HepG2 (cell line): Measurements from ENCODE around the gene ABL2. TPM values are rescaled to one million over a fixed set of nuclear protein-coding genes. Genes with fewer than 3 reads are reported as not detected.

ENCODE experiments used
- CEBPB ChIP-seq: IDR thresholded peaks from 2 replicates; pipeline ENCODE4 v1.6.1; 2011; ENCODE audit warnings: low read depth, low read length, improper control_type of control experiment, borderline replicate concordance
- ESRRA ChIP-seq: sonication (generic); formaldehyde crosslinking; IDR thresholded peaks from 2 replicates; pipeline ENCODE4 v1.5.1; 2020; ENCODE audit warnings: mild to moderate bottlenecking, low read depth, missing genetic modification reagents
- FOXO1 ChIP-seq: sonication (generic); formaldehyde crosslinking; IDR thresholded peaks from 2 replicates; pipeline ENCODE4 v1.4.0; 2020; ENCODE audit warnings: missing genetic modification reagents
- KLF11 ChIP-seq: IDR thresholded peaks from 2 replicates; pipeline ENCODE4 v1.6.1; 2016; ENCODE audit warnings: missing compliant biosample characterization
- MAFG ChIP-seq: sonication (generic); formaldehyde crosslinking; IDR thresholded peaks from 2 replicates; pipeline ENCODE4 v1.5.1; 2020; ENCODE audit warnings: mild to moderate bottlenecking, missing genetic modification reagents
- PRMT3 ChIP-seq: sonication (generic); formaldehyde crosslinking; IDR thresholded peaks from 2 replicates; pipeline ENCODE4 v1.8.1; 2022; ENCODE audit warnings: low read depth, mild to moderate bottlenecking, moderate library complexity, missing genetic modification reagents, borderline replicate concordance
- RARG ChIP-seq: sonication (generic); formaldehyde crosslinking; IDR thresholded peaks from 2 replicates; pipeline ENCODE4 v1.4.0; 2020; ENCODE audit warnings: low read depth, mild to moderate bottlenecking, missing genetic modification reagents
- SOX5 ChIP-seq: IDR thresholded peaks from 2 replicates; pipeline ENCODE4 v1.6.1; 2016; ENCODE audit warnings: borderline replicate concordance
- SP5 ChIP-seq: IDR thresholded peaks from 2 replicates; pipeline ENCODE4 v1.6.1; 2016; ENCODE audit warnings: low read depth, borderline replicate concordance
- ZNF12 ChIP-seq: sonication (generic); formaldehyde crosslinking; IDR thresholded peaks from 2 replicates; pipeline ENCODE4 v1.5.0; 2020; ENCODE audit warnings: missing genetic modification reagents
- ZNF160 ChIP-seq: sonication (generic); formaldehyde crosslinking; IDR thresholded peaks from 2 replicates; pipeline ENCODE4 v1.8.0; 2022; ENCODE audit warnings: mild to moderate bottlenecking, inconsistent platforms, missing genetic modification reagents
- ZNF274 ChIP-seq: sonication (generic); formaldehyde crosslinking; IDR thresholded peaks from 2 replicates; pipeline ENCODE4 v1.5.1; 2020; ENCODE audit warnings: mild to moderate bottlenecking, missing genetic modification reagents
- ZNF510 ChIP-seq: sonication (generic); formaldehyde crosslinking; IDR thresholded peaks from 2 replicates; pipeline ENCODE4 v1.4.0; 2020; ENCODE audit warnings: low read depth, mild to moderate bottlenecking, missing genetic modification reagents
- ZNF644 ChIP-seq: IDR thresholded peaks from 2 replicates; pipeline ENCODE4 v1.6.1; 2016; ENCODE audit warnings: low read depth
- ZNF646 ChIP-seq: sonication (generic); formaldehyde crosslinking; IDR thresholded peaks from 2 replicates; pipeline ENCODE4 v1.9.0; 2021; ENCODE audit warnings: mild to moderate bottlenecking, missing genetic modification reagents
- ZNF768 ChIP-seq: sonication (generic); formaldehyde crosslinking; IDR thresholded peaks from 2 replicates; pipeline ENCODE4 v1.4.0; 2020; ENCODE audit warnings: missing genetic modification reagents
- ZNF781 ChIP-seq: sonication (generic); formaldehyde crosslinking; IDR thresholded peaks from 2 replicates; pipeline ENCODE4 v1.5.1; 2020; ENCODE audit warnings: borderline replicate concordance, mild to moderate bottlenecking, missing genetic modification reagents; ENCODE audit errors: not compliant biosample characterization
- polyA plus RNA-seq, 8 experiments: library from polyadenylated mRNA; depleted of rRNA in 3 of 8; stranded (reverse) in 7 of 8; unstranded in 1 of 8; fragments of >200 nt; fragmentation: Illumina TruSeq in 4 of 8; extraction: Trizol in 4 of 8; gene quantifications; 2 replicates each; pipeline versions ENCODE4 v1.2.1 to v1.2.3, GENCODE V29; 2011 to 2016; ENCODE audit warnings: low read depth in 4 of 8, missing spikeins in 1 of 8, mixed read lengths in 1 of 8; ENCODE audit not compliant: insufficient read depth in 1 of 8
- total RNA-seq, 5 experiments: library from RNA; depleted of rRNA; stranded (reverse); fragments of >200 nt; fragmentation: Illumina TruSeq; extraction: Trizol; gene quantifications; 2 replicates each; pipeline ENCODE4 v1.2.3, GENCODE V29; 2016; ENCODE audit warnings: low read depth in 1 of 5
- TF ChIP-seq, protein P1 (sequence below): sonication (generic); formaldehyde crosslinking; IDR thresholded peaks from 2 replicates; pipeline ENCODE4 v1.5.1; 2020; ENCODE audit warnings: missing genetic modification reagents, mild to moderate bottlenecking, borderline replicate concordance

Gene ABL2
- total and polyA plus RNA-seq, 2 of the 13 experiments (the other 11 are each of a cell fraction or from before 2014, with no cell fraction given), result 5.8 to 6.0 TPM

DNA sequence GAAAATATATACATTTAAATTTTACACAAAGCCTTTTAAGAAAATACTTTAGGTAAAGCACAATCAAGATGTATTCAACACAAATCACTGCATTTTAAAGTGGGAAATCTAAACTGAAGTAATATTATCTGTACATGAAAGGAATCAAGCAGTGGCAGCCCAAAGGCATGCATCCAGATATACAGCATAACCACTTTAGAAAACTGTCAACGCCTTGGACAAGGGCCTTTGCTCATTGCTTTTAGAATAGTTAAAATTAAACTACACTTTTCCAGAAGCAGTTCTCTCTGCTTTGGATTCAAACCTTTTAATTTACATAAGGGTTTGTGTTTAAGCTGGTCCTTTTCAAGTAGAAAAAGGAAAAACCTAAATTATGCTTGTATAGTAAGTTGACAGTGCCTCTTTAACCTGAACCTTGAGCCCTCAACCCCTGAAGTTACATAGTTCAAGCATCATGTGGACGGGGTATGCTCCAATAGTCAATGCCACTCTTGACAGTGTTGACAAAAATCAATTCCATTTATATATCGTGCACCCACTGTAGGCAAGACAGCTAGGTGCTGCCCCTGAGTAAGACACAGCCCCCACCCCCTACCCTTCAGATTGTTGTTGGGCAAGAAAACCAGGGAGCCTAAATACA, 124.7 kb downstream of the ABL2 start (continued):
- peak; percentile 67 for TF ChIP-seq ZNF644 (CRISPR knock-in tag)
- TF ChIP-seq ESRRA (CRISPR knock-in tag), result peak; percentile 65; the same call in 1 of the 2 replicates
- TF ChIP-seq MAFG (CRISPR knock-in tag), result no peak
- TF ChIP-seq, protein P1, sequence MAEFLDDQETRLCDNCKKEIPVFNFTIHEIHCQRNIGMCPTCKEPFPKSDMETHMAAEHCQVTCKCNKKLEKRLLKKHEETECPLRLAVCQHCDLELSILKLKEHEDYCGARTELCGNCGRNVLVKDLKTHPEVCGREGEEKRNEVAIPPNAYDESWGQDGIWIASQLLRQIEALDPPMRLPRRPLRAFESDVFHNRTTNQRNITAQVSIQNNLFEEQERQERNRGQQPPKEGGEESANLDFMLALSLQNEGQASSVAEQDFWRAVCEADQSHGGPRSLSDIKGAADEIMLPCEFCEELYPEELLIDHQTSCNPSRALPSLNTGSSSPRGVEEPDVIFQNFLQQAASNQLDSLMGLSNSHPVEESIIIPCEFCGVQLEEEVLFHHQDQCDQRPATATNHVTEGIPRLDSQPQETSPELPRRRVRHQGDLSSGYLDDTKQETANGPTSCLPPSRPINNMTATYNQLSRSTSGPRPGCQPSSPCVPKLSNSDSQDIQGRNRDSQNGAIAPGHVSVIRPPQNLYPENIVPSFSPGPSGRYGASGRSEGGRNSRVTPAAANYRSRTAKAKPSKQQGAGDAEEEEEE (CRISPR knock-in tag), result no peak
- TF ChIP-seq ZNF781 (CRISPR knock-in tag), result no peak
- TF ChIP-seq ZNF510, result no peak
- TF ChIP-seq PRMT3, result no peak
- TF ChIP-seq FOXO1, result peak; percentile 88; the same call in 1 of the 2 replicates
- no peak for TF ChIP-seq ZNF160 (CRISPR knock-in tag)
- TF ChIP-seq ZNF646 (CRISPR knock-in tag), result no peak
- no peak for TF ChIP-seq CEBPB
- TF ChIP-seq KLF11 (CRISPR knock-in tag), result no peak
- TF ChIP-seq SP5 (CRISPR knock-in tag), result 0 out of 2 replicates have a peak, but pooled peaks have one; percentile 16
- no peak for TF ChIP-seq ZNF12 (CRISPR knock-in tag)
- no peak for TF ChIP-seq RARG
- TF ChIP-seq ZNF274, result no peak
- TF ChIP-seq SOX5 (CRISPR knock-in tag), result peak; percentile 85; the same call in 1 of the 2 replicates
- no peak for TF ChIP-seq ZNF768 (CRISPR knock-in tag)
